Measurements from ENCODE around the gene PMFBP1. TPM values are rescaled to one million over a fixed set of nuclear protein-coding genes. Genes with fewer than 3 reads are reported as not detected.

Gene PMFBP1
- total RNA-seq, 1 donor from 2014 or later = 0.38 TPM

DNA sequence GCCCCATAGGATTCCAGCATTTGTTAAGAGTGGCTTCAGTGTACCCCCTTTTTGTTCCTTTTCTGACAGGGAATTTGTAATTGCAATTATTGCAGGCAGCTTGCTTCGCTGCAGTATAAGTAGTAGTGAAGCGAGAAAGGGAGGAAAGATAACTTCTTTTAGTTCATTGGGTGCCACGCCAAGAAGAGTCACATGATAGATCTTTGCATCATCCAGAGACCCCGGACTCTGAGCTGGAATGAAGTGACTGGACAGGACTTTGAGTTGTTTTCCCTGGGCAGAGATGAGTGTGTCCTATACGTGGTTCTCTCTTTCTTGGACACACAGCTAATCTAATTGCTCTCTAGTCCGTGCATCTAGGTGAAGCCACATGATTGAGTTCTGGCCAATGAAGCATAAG lies 44.8 kb upstream of the PMFBP1 start:
- H3K27me3 Mint-ChIP-seq (ENCODE audit: unreplicated experiment) = no peaks in the 10 kb centered on the region
- no peaks in the 10 kb centered on the region for H3K4me1 Mint-ChIP-seq (ENCODE audit: unreplicated experiment)
- no peak overlapping the region for H3K27ac Mint-ChIP-seq (ENCODE audit: unreplicated experiment)
- TF ChIP-seq, protein P1, sequence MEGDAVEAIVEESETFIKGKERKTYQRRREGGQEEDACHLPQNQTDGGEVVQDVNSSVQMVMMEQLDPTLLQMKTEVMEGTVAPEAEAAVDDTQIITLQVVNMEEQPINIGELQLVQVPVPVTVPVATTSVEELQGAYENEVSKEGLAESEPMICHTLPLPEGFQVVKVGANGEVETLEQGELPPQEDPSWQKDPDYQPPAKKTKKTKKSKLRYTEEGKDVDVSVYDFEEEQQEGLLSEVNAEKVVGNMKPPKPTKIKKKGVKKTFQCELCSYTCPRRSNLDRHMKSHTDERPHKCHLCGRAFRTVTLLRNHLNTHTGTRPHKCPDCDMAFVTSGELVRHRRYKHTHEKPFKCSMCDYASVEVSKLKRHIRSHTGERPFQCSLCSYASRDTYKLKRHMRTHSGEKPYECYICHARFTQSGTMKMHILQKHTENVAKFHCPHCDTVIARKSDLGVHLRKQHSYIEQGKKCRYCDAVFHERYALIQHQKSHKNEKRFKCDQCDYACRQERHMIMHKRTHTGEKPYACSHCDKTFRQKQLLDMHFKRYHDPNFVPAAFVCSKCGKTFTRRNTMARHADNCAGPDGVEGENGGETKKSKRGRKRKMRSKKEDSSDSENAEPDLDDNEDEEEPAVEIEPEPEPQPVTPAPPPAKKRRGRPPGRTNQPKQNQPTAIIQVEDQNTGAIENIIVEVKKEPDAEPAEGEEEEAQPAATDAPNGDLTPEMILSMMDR (IDR thresholded peaks at IDR 0.05; ENCODE audit: unreplicated experiment) = no peak
- no peak for DNase-seq (ENCODE audit: low spot score)
- H3K9me3 Mint-ChIP-seq (ENCODE audit: unreplicated experiment) = no peaks in the 10 kb centered on the region
- no peak overlapping the region for H3K4me3 Mint-ChIP-seq (ENCODE audit: unreplicated experiment)
- no peaks in the 10 kb centered on the region for H3K36me3 Mint-ChIP-seq (ENCODE audit: low read depth, unreplicated experiment)

DNA sequence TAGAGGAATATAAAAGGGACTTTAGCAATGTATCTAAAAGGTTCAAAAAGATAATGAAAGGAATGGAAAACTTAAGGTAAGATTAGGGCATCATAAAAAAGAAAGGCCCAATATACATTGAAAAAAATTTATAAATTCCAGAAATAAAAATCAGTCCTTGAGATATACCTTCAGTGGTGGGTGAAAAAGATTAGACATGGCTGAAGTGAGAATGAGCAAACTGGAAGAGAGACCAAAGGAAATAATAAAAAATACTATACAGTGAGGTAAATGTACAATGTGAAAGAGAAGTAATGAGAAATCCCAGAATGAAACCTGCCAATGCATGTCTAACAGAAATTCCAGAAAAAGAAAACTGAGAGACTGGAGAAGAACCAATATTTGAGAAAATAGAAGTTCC lies 42.9 kb upstream of the PMFBP1 start:
- H3K36me3 Mint-ChIP-seq (ENCODE audit: low read depth, unreplicated experiment) = no peaks in the 10 kb centered on the region
- TF ChIP-seq, protein P1 (IDR thresholded peaks at IDR 0.05; ENCODE audit: unreplicated experiment) = no peak
- no peaks in the 10 kb centered on the region for H3K4me1 Mint-ChIP-seq (ENCODE audit: unreplicated experiment)
- H3K27me3 Mint-ChIP-seq (ENCODE audit: unreplicated experiment) = no peaks in the 10 kb centered on the region
- DNase-seq (ENCODE audit: low spot score) = no peak
- no peak overlapping the region for H3K4me3 Mint-ChIP-seq (ENCODE audit: unreplicated experiment)
- H3K27ac Mint-ChIP-seq (ENCODE audit: unreplicated experiment) = no peak overlapping the region
- no peaks in the 10 kb centered on the region for H3K9me3 Mint-ChIP-seq (ENCODE audit: unreplicated experiment)

DNA sequence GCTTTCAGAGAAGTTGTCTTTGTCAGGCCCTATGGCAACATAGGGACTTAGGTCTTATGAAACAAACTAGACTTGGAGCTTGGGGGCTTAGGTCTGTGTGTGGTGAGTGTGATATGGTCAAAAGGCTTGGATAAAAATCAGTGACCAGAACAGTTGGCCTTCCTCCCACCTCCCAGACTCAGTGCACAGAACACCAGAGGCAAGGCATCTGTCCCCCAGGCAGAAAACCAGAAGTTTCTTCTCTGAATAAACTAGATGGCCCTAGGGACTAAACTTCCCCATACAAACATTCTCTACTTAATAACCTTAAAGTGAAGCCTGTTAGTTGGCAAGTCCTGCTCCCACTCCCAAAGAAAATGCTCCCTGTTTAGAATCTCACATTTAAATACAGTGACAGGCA lies 39.2 kb upstream of the PMFBP1 start:
- H3K36me3 Mint-ChIP-seq (ENCODE audit: low read depth, unreplicated experiment) = no peaks in the 10 kb centered on the region
- no peaks in the 10 kb centered on the region for H3K27me3 Mint-ChIP-seq (ENCODE audit: unreplicated experiment)
- no peaks in the 10 kb centered on the region for H3K9me3 Mint-ChIP-seq (ENCODE audit: unreplicated experiment)
- H3K27ac Mint-ChIP-seq (ENCODE audit: unreplicated experiment) = no peak overlapping the region
- no peaks in the 10 kb centered on the region for H3K4me1 Mint-ChIP-seq (ENCODE audit: unreplicated experiment)
- no peak for DNase-seq (ENCODE audit: low spot score)
- no peak overlapping the region for H3K4me3 Mint-ChIP-seq (ENCODE audit: unreplicated experiment)
- TF ChIP-seq, protein P1 (IDR thresholded peaks at IDR 0.05; ENCODE audit: unreplicated experiment) = no peak

DNA sequence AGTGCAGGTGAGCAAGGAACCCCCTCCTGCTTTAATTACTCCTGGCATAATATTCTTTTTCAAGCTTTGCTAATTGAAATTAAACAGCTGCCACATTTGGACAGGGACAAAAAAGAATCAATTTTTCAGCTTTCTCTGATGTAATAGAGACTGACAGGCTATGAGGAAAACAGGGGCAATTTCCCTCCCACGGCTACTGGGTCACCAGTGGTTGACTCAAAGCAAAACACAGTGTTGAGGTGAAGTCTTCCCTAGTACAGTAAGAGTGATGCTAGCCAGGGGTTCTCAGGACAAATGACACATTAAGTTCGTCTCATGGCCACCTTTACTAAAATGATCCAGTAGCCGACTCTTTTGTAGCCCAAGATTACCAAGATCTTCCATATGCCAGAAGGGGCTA lies 38.6 kb upstream of the PMFBP1 start:
- TF ChIP-seq, protein P1 (IDR thresholded peaks at IDR 0.05; ENCODE audit: unreplicated experiment) = no peak
- H3K36me3 Mint-ChIP-seq (ENCODE audit: low read depth, unreplicated experiment) = no peaks in the 10 kb centered on the region
- DNase-seq (ENCODE audit: low spot score) = no peak
- H3K27me3 Mint-ChIP-seq (ENCODE audit: unreplicated experiment) = no peaks in the 10 kb centered on the region
- no peaks in the 10 kb centered on the region for H3K4me1 Mint-ChIP-seq (ENCODE audit: unreplicated experiment)
- H3K27ac Mint-ChIP-seq (ENCODE audit: unreplicated experiment) = no peak overlapping the region
- H3K4me3 Mint-ChIP-seq (ENCODE audit: unreplicated experiment) = no peak overlapping the region
- no peaks in the 10 kb centered on the region for H3K9me3 Mint-ChIP-seq (ENCODE audit: unreplicated experiment)

DNA sequence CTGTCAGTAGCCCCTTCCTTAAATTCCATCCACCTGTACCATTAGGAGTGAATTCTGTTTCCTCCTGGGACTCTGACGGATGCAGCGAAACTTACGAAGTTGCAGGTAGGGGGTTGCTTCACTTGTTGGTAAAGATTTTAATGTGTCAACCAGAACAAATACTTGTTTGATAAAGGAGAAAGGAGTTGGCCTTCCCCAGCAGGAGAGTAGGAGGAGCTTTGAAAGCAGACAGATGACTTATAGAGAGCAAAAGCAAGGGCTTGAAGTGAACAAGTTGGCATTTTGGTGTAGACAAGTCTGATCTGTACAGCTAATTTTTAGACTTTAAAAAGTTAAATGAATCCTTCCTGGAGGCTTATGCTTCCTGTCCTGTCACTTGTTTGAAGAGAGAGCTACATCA lies 38.1 kb upstream of the PMFBP1 start:
- Mint-ChIP-seq H3K4me1 (ENCODE audit: unreplicated experiment) (no peaks in the 10 kb centered on the region), H3K27me3 (ENCODE audit: unreplicated experiment) (no peaks in the 10 kb centered on the region), H3K27ac (ENCODE audit: unreplicated experiment) (no peak overlapping the region), H3K9me3 (ENCODE audit: unreplicated experiment) (no peaks in the 10 kb centered on the region), H3K4me3 (ENCODE audit: unreplicated experiment) (no peak overlapping the region), H3K36me3 (ENCODE audit: low read depth, unreplicated experiment) (no peaks in the 10 kb centered on the region)
- TF ChIP-seq, protein P1 (IDR thresholded peaks at IDR 0.05; ENCODE audit: unreplicated experiment) = no peak
- no peak for DNase-seq (ENCODE audit: low spot score)
